DND-41 (cell line): ENCODE data around the gene PTGFRN.

ENCODE experiments used
- EZH2 ChIP-seq: IDR thresholded peaks from 3 replicates; pipeline ENCODE4 v1.6.1; 2012; ENCODE audit warnings: borderline replicate concordance, low read depth, mild to moderate bottlenecking, moderate library complexity, low read length, inconsistent platforms; ENCODE audit not compliant: severe bottlenecking
- TF ChIP-seq, protein P1 (sequence below): IDR thresholded peaks from 2 replicates; pipeline ENCODE4 v1.5.1; 2012; ENCODE audit warnings: borderline replicate concordance, low read length, moderate library complexity, mild to moderate bottlenecking; ENCODE audit not compliant: poor library complexity, severe bottlenecking; ENCODE audit errors: extremely low read depth

DNA sequence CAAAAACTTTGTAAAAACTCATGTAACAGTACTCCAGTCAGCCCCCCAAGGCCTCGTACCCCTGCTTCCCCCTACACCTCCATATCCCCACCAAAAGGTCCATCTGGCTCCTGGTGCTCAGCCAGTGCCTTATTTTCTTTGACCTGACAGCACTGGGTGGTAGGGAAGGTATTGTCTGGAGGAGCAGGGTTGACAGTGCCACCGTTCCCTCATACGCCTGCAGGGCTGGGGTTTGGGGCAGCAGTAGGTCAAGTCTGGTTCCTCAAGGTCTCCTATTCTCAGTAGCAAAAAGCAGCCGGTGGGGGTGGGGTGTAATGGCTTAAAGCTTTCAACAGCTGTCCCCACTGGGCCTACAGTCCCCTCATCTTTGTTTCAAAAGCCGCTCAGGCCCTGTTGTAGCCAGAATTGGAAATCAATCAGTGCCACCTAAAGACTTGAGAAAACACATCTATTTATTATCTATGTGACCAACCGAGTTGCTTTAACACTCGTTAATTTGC is 125.1 kb downstream of the PTGFRN start:
- TF ChIP-seq, protein P1, sequence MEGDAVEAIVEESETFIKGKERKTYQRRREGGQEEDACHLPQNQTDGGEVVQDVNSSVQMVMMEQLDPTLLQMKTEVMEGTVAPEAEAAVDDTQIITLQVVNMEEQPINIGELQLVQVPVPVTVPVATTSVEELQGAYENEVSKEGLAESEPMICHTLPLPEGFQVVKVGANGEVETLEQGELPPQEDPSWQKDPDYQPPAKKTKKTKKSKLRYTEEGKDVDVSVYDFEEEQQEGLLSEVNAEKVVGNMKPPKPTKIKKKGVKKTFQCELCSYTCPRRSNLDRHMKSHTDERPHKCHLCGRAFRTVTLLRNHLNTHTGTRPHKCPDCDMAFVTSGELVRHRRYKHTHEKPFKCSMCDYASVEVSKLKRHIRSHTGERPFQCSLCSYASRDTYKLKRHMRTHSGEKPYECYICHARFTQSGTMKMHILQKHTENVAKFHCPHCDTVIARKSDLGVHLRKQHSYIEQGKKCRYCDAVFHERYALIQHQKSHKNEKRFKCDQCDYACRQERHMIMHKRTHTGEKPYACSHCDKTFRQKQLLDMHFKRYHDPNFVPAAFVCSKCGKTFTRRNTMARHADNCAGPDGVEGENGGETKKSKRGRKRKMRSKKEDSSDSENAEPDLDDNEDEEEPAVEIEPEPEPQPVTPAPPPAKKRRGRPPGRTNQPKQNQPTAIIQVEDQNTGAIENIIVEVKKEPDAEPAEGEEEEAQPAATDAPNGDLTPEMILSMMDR: no peak
- TF ChIP-seq EZH2: no peak
